ENCODE results near the gene FXYD1.
"Not testable (repeated sequence)": the region's sequence is repeated elsewhere in the genome, so short reads cannot be mapped to it uniquely, and the experiment has no call there.

The FXYD1 gene

DNA sequence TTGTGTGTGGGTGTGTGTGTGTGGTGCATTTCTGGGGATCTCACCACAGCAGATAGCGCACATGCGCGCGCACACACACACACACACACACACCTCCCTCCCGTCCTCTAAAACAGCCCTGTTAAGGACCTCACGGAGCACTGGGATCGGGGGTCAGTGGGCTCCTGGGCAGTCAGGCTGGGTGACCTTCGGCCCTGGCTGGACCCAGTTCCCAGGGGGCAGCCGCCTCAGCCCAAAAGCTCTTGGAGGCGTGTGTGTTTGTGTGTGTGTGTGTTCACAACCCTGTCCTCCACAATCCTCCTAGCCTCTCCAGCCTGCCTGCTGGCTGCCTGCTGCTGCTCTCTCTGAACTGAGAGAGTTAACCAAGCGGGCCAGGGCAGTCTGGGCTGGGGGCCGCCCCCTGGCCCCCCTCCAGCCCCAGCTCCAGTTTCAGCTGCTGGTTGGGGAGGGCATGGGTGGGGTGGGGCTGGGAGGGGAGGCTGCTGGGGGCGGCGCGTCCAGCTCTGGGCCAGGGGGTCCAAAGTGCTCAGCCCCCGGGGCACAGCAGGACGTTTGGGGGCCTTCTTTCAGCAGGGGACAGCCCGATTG lies at the start of gene FXYD1:
FXYD1 (plus strand) TSS at position 520 of the 588 bp plus-strand sequence. CDS start 1,256 bp downstream, outside the sequence.
- no peak for DNase-seq

GRCh38 chr19:35089554-35089953 lies 49.1 kb upstream of the FXYD1 start:
- no peak for DNase-seq

- no peak for DNase-seq
Observed at GRCh38 chr19:35090160-35090505, 48.5 kb upstream of the FXYD1 start.

DNA sequence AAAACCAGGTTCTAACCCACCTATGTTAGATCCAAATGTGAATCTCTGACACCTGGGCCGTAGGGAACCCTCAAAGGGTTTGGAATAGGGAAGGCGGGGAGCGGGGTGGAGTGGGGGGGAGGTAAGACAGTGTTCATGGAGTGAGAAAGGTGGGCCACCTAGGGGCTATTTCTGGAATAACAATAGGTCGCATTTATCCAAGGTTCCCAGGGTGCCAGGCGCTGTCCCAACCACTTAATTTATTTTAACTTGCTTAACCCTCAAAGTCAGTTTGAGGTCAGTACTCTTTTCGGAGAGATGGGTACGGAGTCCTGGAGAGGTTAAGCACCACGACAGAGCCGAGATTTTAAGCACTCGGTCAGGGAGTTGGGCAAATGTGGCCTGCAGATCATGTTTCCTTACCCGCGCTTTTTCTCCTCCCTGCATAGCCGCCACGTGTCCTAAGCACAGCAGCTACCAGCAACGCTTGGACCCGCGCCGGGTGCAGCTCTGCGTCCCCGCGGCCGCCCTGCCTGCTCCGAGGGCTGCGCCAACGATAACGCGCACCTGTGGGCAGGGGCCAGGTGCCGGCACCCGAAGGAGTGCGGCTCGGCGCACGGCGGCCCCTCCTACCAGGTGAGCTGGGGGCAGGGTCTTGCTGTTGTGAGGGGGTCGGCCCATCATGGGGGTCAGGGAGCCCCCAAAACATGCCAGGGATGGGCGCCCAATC lies 48.0 kb upstream of the FXYD1 start:
- no peak for DNase-seq

GRCh38 chr19:35093430-35093829 lies 45.2 kb upstream of the FXYD1 start:
- no peak for DNase-seq

DNA sequence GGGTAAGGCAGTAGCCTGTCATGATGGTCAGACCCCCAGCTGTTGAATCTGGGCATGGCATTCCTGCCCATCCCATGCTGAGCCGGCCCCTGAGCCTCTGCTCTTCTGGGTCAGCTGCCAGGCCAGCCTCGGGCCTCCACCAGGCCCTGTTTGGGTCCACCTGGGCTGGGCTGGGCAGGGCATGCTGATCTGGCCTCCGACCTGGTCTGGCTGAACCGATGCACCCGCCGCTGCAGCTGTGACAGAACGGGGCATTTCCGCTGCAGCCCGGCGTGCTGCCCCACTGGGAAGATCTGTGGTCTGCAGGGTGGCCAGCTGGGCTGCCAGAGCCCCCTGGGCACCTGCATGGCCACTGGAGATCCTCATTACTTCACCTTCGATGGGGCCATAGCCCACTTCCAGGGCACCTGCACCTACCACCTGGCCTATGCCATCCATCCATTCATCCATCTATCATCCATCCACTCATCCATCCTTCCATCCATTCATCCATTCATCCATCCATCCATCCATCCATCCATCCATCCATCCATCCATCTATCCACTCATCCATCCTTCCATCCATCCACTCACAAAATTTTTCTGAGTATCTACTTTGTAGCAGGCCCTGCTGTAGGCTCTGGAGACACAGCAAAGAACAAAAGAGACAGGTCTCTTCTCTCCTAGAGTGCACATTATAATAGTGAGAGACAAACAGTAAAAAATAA lies 44.5 kb upstream of the FXYD1 start:
- no peak for DNase-seq

- no peak for DNase-seq
Observed at GRCh38 chr19:35094656-35095055, 44.0 kb upstream of the FXYD1 start.

- DNase-seq = no peak
Observed at GRCh38 chr19:35095667-35096368, 42.8 kb upstream of the FXYD1 start.

DNA sequence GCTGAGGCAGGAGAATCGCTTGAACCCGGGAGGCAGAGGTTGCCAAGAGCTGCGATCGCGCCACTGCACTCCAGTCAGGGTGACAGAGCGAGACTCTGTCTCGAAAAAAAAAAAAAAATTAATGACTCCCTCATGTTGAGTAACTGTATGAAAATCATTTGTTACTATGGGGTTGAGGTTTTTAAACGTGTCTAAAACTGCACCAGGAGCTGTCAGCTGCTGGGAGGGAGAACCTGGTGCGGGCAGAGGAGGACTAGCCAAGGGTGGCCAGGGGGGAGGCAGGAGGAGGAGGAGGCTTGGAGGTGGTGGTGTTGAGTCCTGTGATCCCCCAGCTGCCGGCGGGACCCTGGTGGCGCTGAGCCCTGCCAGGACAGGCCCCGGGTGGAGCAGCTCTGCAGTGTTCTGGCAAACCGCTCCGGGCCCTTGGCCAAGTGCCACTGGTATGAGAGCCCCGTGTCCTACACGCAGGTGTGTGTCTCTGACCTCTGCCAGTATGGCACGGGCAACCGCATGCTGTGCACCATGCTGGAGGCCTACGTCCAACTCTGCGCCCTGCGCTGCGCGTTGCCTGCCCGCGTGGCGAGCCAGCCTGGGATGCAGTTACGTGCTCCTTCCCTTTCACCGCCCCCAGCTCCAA lies 40.1 kb upstream of the FXYD1 start:
- no peak for DNase-seq

- no peak for DNase-seq
Observed at GRCh38 chr19:35099155-35099896, 39.3 kb upstream of the FXYD1 start.

GRCh38 chr19:35099897-35100275 lies 38.7 kb upstream of the FXYD1 start:
- no peak for DNase-seq

DNA sequence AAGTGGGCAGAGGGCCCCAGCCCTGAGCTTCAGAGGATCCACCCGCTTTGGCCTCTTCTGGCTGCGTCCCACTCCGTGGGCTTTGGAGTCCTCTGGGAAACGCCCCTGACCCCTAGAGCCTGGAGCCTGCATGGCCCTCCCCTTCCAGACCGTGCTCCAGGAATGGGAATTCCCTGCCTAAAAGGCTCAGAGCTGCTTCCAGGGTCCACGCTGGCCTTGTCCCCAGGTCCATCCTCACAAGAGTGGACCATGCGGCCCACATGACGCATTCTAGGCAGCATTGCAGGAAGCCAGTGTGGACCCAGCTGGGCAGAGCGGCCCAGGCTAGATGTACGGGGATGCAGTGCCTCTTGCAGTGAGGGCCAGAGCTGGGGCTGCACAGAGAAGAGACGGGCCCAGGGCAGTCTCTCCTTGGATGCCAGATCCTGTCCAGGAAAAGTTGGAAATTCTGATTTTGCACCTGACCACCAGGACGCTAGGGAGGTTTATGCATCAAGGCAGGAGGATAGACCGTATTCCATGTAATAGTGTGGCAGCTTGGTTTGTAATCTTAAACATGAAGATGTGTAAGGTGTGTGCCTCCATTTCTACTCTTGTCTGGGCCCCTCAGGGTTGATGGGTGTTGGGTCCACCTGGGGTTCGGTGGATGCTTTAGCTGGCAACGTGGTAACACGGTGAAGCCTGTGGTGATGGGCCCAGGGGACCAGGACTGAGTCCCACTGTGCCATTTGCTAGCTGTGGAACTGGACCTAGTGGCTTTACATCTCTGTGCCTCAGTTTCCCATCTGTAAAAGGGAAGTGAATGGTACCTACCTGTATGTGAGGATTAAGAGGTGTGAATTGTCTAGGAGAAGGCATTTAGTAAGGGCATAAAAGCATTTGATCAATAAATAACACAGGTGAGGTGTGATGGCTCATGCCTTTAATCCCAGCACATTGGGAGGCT lies 37.8 kb upstream of the FXYD1 start:
- no peak for DNase-seq

- not testable (repeated sequence) for DNase-seq
Observed at GRCh38 chr19:35101949-35102348, 36.7 kb upstream of the FXYD1 start.

DNA sequence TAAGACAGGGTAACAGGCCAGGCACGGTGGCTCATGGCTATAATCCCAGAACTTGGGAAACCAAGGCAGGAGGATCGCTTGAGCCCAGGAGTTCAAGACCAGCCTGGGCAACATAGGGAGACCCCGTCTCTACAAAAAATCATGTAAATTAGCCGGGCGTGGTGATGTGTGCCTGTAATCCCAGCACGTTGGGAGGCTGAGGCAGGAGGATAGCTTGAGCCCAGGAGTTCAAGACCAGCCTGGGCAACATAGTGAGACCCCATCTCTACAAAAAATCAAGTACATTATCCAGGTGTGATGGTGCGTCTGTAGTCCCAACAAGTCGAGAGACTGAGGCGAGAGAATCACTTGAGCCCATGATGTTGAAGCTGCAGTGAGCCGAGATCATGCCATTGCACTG lies 35.0 kb upstream of the FXYD1 start:
- not testable (repeated sequence) for DNase-seq

- no peak for DNase-seq
Observed at GRCh38 chr19:35104361-35104760, 34.3 kb upstream of the FXYD1 start.

- DNase-seq = no peak
Observed at GRCh38 chr19:35105047-35105410, 33.6 kb upstream of the FXYD1 start.

DNA sequence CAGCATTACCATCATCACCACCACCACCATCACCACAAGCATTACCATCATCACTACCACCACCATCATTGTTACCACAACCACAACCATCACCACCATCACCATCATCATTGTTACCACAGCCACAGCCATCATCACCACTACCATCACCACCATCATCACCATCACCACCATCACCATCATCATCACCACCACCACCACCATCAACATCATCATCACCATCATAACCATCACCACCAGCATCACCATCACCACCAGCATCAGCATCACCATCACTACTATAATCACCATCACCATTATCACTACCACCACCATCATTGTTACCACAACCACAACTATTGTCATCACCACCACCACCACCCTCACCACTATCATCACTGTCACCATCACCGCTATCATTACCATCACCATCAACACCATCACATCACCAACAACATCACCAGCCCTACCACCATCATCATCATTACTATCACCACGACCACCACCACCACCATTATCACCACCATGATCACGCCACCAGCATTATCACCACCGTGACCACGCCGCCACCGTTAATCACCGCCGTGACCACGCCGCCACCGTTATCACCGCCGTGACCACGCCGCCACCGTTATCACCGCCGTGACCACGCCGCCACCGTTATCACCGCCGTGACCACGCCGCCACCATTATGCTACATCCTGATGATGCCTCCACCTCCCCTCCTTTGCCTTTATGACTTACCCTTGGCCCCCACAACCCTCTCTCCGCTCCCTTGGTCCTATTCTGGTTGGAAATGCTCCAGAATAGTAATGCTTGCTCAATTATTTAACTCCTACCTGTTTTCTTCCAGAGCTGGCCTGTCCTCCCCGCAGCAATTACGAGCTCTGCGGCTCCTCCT lies 33.0 kb upstream of the FXYD1 start:
- no peak for DNase-seq

DNA sequence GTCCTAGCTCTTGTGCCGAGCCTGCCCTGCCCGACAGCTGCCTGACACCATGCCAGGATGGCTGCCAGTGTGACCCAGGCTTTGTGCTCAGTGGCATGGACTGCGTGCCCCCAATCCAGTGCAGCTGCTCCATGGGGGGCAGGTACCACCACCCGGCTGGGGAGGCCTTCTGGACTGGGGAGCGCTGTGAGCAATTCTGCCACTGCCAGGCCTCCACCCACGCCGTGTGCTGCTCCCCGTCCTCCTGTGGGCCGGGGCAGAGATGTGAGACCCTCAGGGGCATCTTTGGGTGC lies 32.4 kb upstream of the FXYD1 start:
- DNase-seq = no peak

GRCh38 chr19:35106898-35107541 lies 31.6 kb upstream of the FXYD1 start:
- DNase-seq = no peak

- no peak for DNase-seq
Observed at GRCh38 chr19:35107545-35107944, 31.1 kb upstream of the FXYD1 start.

Measured in amniotic stem cell (primary cell).